ENCODE data around the gene GTPBP1. TPM values are rescaled to one million over a fixed set of nuclear protein-coding genes. Genes with fewer than 3 reads are reported as not detected.
A peak's percentile ranks its signal among the peaks of the same experiment; 100 is the strongest.

GTPBP1 gene
- total RNA-seq, 1 experiment from 2014 or later = 16.1 TPM

DNA sequence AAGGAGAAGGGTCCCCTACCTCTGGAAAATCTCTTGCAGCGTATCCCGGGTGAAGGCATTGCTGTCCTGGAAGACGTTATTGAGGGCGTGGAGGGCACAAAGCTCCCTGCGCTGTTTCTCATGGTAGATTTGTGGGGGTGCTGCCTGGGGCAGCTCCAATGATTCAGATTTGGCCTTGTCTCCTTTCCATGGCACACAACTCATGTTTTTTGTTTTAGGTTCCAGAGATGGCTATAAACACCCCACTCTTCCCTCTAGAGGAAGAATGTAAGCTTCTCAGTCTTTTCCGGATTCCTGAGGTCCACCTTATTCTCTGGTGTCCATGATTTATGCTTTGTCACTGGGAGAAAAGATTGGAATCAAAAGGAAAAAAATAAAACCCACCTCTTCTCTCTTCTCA, 6.0 kb upstream of the GTPBP1 start:
- in situ Hi-C loops (cut with HindIII; ENCODE audit: low pct_unique_long_range_greater_than_20kb, low sequenced_read_pairs) = no loop called here
- DNase-seq (ENCODE audit: low read depth, low spot score) = no peak

DNA sequence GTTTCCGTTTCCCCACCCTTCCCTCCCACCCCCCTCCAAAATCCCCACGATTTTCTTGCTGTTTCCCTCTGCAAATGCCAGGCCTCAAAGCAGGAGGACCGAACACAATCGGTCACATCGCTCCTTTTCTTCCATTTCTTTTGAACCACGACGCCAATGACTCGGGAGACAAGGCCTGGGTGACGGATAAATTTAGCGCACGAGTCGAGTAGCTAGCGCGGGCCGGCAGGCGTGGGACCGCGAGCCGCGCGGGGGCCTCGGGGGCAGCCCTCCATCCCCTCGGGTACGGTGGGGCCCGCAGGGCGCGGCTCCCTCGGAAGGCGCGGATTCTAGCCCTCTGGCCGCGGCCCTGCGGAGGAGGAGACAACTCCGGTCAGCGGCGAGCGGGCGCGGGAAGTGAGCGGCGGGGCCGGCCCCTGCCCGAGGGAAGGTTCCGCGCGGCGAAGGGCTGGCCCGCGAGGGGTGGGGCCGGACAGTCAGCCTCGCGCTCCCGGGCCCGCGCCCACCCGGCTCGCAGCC, 5.4 kb upstream of the GTPBP1 start:
- in situ Hi-C loops (cut with HindIII; ENCODE audit: low pct_unique_long_range_greater_than_20kb, low sequenced_read_pairs) = no loop called here

DNA sequence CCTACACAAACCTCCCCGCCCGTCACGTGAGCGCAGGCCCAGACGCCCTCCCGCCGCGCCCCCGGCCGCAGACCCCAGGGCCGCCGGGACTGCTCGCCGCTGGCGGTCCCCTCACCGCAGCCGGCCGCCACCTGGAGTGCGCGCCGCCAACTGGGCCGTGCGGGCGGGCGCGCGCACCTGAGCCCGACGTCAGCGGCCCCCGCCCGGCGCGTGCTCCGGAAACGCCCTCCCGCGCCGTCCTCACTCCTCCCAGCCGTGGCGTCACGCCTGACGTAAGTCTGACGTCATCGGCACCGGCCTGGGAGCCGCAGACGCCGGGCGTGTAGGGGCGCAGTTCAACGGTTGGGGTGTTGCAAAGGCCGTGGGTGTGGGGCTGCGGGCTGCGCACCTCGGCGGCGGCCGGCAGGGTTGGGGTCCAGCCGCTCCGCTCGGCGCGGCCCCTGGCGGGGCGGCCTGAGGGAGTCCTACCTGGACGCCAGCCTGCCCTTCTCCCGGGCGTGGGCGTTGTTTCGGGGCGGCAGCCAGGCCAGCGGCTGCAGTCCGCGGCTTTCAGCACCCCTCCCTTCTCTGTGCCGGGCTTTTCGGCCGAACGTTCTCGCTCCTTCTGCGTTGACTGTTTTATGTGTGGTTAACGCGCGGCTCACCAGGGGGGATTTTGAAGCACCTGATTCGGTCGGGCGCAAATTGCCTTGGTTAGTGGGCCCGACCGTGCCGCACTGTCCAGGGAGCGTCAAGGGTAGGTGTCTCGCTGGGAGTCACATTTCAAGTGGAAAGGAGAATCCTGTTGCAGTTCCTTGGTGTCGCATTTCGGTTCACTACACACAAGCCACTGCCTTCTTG, 4.7 kb upstream of the GTPBP1 start, which contains the start of gene JOSD1:
JOSD1 (minus strand) TSS at position 155 of the 840 bp plus-strand sequence. CDS start 956 bp downstream, outside the sequence.
- peak; percentile 92 for DNase-seq (ENCODE audit: low read depth, low spot score)
- in situ Hi-C loops (cut with HindIII; ENCODE audit: low pct_unique_long_range_greater_than_20kb, low sequenced_read_pairs) = no loop called here

More for the DNA sequence above, 5.4 kb upstream of the GTPBP1 start:
- peak; percentile 67 for DNase-seq (ENCODE audit: low read depth, low spot score)

DNA sequence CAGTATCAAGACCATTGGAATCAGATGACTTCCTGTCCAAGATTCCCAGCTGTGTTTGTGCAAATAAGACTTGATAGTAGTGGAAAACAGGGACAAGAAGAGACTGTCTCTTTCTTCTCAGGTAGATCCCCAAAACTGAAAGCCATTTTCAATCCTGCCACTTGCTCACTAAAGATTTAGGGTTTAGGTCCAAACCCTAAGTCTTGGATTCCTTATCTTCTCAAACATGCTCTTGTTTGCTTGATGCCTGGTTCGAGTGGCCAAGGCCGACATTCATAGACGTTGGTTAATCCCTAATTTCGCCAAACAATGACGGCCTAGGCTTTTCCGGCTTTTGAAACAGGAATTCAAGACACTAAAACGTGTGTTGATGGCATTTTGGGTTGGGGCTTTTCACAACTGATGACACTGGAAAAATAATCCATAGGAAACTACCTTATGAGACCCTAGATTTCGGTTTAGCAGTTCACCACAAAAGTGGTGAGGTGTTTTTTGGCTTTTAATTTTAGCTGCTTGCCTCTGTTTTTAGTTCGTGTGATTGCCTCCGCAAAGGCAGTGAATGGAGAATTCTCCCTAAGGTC, 1.0 kb upstream of the GTPBP1 start:
- no peak for DNase-seq (ENCODE audit: low read depth, low spot score)
- in situ Hi-C loops (cut with HindIII; ENCODE audit: low pct_unique_long_range_greater_than_20kb, low sequenced_read_pairs) = no loop called here

DNA sequence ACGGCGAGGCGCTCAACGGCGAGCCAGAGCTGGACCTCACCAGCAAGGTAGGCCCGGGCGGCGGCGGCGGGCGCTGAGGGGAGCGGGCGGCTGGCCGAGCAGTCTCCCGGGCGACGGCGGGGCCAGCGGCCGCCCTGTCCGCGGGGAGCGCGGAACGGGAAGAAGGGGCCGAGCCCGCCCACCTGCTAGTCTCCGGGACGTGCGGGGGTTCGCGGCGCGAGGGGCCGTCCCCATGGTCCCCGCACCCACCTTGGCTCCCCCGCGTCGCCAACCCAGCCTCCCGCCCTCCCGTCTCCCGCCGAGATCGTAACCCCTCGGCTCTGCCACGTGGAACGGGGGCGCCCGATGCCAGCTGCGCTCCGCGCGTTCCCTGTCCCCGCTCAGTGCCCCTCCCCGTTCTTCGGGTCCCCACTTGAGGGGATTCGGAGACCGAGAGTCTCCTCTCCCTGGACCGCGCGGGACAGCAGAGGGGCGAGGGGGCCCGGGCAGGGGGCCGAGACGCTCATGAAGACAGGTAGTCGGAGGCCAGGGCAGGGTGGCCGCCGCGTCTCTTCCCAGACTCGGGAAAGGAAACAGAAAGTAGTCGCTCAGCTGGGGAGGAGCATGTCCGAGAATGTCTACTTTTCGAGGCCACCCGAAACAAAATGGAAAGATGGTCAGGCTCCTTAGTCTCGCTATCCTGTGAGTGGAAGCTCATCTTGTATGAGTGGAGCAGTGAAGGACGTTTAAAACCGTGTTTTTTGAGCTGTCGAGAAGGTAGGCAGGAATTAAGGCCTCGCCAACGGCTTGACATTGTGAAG, 557 bp downstream of the GTPBP1 start:
- in situ Hi-C loops (cut with HindIII; ENCODE audit: low pct_unique_long_range_greater_than_20kb, low sequenced_read_pairs) = no loop called here
- DNase-seq (ENCODE audit: low read depth, low spot score) = no peak

DNA sequence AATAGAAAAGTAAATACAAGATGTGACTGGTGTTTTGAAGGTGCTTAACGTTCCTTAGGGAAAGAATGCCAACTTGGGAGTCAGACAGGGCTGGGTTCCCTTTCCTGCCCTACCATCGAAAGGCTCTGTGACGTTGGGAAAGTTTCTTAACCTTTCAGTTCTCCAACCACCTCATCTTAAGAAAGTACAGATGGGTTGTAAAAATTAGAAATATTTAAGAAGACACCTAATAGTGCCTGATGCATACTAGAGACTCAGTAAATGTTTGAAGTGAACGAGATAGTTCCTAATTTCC, 1.1 kb downstream of the GTPBP1 start:
- in situ Hi-C loops (cut with HindIII; ENCODE audit: low pct_unique_long_range_greater_than_20kb, low sequenced_read_pairs) = no loop called here
- DNase-seq (ENCODE audit: low read depth, low spot score) = no peak

DNA sequence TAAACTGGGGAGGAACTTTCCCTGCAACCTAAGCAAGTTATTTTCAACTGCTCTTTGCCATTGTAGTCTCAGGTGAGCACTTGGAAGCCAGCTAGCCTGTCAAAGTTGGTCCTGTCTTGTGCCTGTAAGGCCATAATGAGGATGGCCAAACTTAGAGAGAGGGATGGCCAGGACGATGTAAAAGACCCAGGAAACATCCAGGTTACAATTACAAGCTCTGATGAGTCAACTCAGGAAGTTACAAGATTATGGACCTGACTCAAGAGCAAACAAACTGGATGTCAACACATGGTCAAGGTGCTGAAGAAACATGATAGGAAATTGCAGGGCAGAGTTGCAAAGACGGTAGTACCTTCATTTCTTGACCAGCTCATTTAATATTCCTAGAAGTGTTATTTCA, 1.6 kb downstream of the GTPBP1 start:
- in situ Hi-C loops (cut with HindIII; ENCODE audit: low pct_unique_long_range_greater_than_20kb, low sequenced_read_pairs) = no loop called here
- DNase-seq (ENCODE audit: low read depth, low spot score) = no peak

DNA sequence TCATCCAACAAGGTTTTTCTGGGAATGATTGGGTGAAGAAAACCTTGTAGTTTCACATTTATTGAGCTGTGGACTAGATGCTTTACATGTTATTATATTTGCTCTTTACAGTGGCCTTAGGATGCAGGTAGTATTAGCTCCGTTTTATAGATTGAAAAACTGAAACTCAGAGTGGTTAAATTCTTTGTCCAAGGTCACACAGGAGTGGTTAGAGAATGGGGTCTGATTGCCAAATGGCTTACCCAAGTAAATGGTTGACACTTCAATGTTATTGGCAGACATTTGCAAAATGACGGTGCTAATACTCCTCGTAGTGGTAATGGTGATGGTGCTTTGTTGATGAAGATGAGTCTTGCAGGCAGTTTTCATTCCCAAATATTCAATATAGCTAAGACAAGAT, 2.2 kb downstream of the GTPBP1 start:
- in situ Hi-C loops (cut with HindIII; ENCODE audit: low pct_unique_long_range_greater_than_20kb, low sequenced_read_pairs) = no loop called here
- DNase-seq (ENCODE audit: low read depth, low spot score) = no peak

DNA sequence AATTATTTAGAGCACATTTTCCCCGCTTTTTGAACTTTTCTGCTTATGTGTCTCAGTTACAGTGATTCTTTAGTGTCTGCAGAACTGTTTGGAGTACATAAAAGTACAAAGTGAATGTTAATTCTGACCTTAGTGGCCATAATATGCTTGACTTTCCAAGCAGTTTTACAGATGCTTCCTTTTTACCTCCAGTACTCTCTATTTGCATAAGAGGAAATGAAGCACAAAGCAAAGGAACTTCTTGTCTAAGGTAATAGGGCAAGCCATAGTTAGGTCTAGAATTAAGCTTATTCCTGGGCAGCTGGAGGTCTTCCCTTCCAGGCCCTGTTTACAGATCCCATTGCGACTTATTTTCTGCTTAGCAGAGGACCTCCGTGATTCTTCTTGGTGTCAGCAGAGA, 3.6 kb downstream of the GTPBP1 start:
- in situ Hi-C loops (cut with HindIII; ENCODE audit: low pct_unique_long_range_greater_than_20kb, low sequenced_read_pairs) = no loop called here
- no peak for DNase-seq (ENCODE audit: low read depth, low spot score)

DNA sequence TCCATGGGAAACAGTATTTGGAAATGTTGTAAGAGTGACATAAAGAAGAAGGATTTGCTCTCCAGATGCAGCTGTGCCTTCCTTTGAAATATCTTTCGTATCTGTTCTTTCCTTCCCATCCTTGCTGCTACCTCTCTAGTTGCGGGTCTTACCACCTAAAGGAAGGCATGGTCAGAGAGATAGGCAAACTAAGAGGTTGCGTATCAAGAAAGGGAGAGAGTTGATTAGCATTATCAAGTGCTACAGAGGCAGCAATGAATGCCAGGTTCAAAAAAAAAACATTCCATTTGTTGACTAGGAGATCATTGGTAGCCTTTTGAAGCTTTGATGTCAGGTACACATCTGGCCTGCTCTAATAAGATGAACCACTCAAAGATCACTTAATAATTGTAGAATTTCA, 4.6 kb downstream of the GTPBP1 start:
- DNase-seq (ENCODE audit: low read depth, low spot score) = no peak
- in situ Hi-C loops (cut with HindIII; ENCODE audit: low pct_unique_long_range_greater_than_20kb, low sequenced_read_pairs) = no loop called here

DNA sequence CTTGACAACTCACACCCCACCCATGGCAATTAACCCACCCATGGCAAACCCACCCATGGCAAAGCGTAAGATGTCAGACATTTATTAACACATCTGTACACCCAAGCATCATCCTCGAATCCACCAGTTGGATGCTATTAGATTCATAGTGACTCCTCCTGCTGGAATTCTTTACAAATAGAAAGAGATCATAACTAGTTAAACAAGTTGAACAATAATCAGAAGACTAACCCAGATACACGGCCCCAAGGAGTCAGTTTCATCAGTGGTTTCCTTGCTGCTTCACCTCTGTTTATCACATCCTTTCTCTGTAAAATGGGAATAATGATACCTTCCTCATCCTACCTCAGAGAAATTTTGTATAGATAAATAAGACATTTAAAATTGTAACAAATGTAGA, 5.1 kb downstream of the GTPBP1 start:
- no peak for DNase-seq (ENCODE audit: low read depth, low spot score)
- in situ Hi-C loops (cut with HindIII; ENCODE audit: low pct_unique_long_range_greater_than_20kb, low sequenced_read_pairs) = no loop called here

DNA sequence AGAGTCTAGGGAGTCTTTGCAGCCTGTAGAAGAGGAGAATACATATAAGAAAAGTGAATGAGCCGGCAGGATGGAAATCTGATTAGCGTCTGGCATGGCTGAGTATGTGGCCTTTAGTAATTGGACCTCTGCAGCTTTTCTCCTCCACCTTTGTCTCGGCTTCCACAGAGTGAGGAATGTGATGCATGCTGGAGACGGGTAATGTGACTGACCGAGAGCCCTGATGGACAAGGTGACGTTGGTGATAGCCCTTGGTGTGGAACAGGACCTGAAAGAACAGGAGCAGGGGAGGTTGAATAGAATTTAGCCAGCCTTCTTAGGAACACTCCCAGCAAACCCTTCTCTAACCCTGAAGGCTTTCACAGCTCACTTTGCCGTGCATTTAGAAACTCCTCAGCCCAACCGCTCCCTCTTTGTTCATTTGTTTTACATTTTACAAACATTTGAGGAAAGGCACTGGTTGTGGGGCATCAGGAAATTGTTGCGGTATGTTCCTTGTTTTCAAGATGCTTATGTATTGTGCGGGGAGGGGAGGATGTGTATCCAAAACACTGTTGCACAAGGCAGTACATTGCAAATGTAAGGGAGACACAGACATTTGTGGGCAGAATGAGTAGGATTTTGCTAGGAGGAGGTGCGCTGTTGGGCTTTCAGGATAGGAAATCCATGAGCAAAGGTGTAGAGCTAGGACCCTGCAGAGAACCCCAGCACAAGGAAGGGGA, 6.9 kb downstream of the GTPBP1 start:
- in situ Hi-C loops (cut with HindIII; ENCODE audit: low pct_unique_long_range_greater_than_20kb, low sequenced_read_pairs) = no loop called here
- no peak for DNase-seq (ENCODE audit: low read depth, low spot score)

DNA sequence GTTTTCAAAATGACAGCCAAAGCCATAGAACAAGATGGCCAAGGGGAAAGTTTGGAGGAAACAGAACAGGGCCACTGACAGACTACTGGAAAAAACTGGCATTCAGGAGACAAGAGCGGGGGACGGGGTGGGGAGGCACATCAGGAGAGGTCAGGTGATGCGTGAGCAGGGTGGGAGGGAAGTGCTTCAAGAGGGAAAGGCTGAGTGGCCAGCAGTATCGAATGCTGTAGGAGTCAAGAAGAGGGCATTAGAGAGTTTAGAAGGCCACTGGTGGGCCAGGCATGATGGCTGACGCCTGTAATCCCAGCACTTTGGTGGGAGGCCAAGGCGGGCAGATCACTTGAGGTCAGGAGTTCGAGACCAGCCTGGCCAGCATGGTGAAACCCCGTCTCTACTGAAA, 8.2 kb downstream of the GTPBP1 start:
- no peak for DNase-seq (ENCODE audit: low read depth, low spot score)
- in situ Hi-C loops (cut with HindIII; ENCODE audit: low pct_unique_long_range_greater_than_20kb, low sequenced_read_pairs) = no loop called here

DNA sequence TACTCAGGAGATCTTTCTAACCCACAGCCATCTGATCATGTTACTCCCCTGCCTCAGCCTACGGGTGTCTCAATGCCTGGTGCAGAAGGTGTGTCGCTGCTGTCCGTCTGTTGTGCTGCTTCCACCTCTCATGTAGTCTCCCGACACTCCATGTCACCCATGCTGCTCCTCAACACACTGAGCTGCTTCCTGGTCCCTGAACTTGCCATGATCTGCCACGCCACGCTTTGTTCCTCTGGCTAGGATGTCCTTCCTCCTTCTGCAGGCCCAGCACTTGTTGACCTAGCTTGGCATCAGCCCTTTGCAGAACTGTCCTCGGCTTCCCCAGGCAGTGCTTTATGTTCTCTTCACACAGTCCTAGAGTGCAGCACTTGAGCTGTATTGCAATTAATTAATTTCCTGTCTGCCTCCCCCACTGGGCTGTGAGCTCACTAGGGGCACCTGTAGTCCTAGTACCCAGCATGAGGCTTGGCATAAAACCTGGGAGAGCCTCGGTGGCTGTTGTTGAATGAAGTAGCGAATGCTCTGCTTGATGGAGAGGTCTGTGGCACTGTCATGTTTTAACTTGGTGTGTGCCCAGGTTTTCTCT, 9.5 kb downstream of the GTPBP1 start:
- in situ Hi-C loops (cut with HindIII; ENCODE audit: low pct_unique_long_range_greater_than_20kb, low sequenced_read_pairs) = no loop called here
- DNase-seq (ENCODE audit: low read depth, low spot score) = no peak

DNA sequence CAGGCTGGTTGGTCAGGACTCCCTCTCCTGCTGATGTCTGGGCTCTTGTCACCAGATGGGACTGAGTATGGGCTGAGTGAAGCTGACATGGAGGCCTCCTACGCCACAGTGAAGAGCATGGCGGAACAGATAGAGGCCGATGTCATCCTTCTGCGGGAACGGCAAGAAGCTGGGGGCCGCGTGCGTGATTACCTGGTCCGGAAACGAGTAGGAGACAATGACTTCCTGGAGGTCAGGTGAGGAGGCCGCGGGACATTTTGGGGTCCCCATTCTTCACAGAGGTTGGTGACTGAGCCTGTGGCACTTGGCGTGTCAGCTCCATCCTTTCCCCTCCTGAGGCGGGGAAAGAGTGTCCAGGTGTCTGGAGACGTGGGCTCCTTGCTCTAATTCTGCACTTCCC, 10.1 kb downstream of the GTPBP1 start:
- no peak for DNase-seq (ENCODE audit: low read depth, low spot score)
- in situ Hi-C loops (cut with HindIII; ENCODE audit: low pct_unique_long_range_greater_than_20kb, low sequenced_read_pairs) = no loop called here

DNA sequence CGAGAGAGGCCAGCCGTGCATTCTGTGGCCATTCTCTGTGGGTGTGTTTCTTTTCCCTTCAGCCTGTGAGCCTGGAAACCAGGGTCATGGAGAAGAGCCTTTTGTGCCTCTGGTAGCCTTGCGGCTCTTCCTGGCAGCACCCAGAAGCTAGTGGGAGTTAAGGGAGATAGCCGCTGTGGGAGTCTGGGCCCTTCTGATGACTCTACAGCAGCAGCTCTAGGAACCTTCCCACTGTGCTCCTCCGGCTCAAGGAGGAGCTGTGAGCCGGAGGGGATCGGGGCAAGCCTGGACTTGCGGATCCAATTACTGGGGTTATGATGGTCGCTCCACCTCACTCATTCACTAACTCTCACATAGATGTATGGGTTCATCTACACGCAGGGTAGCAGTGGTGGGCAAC, 10.5 kb downstream of the GTPBP1 start:
- no peak for DNase-seq (ENCODE audit: low read depth, low spot score)
- in situ Hi-C loops (cut with HindIII; ENCODE audit: low pct_unique_long_range_greater_than_20kb, low sequenced_read_pairs) = no loop called here

DNA sequence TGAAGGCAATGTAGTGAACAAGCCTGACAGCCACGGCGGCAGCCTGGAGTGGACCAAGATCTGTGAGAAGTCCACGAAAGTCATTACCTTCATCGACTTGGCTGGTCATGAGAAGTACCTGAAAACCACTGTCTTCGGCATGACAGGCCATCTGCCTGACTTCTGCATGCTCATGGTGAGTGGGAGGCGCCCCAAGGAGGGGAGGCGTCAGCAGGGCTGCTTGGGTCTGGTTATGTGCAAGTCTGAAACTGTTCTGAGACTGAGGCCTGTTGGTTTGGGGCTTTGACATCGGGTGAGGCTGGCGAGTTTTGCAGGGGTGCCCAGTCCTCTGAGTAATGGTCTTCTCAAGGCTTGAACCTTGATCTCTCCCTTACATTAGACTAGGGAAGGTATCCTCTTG, 11.1 kb downstream of the GTPBP1 start:
- in situ Hi-C loops (cut with HindIII; ENCODE audit: low pct_unique_long_range_greater_than_20kb, low sequenced_read_pairs) = no loop called here
- no peak for DNase-seq (ENCODE audit: low read depth, low spot score)

DNA sequence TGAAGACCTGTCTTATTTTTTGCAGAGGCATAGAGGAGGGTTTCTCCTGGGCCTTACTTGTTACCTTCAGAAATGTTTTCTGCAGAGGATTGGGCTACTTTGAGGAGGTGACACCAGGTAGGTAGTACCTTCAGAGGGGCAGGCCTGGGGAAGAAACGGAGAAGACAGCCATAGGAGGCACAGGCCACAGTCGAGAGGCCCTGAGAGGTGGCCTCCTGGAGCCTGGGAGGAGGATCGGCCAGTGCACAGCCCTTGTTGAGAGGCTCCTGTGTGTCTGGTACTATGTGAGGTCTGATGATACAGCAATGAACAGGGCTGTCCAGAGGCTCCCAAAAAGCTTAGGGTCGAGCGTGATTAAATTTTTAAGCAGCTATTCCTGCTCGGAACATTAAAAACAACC, 11.5 kb downstream of the GTPBP1 start:
- no peak for DNase-seq (ENCODE audit: low read depth, low spot score)
- in situ Hi-C loops (cut with HindIII; ENCODE audit: low pct_unique_long_range_greater_than_20kb, low sequenced_read_pairs) = no loop called here

Data from SK-MEL-5 (cell line).